SH-SY5Y (cell line): ENCODE results near the gene MAP4K3.
A peak's percentile ranks its signal among the peaks of the same experiment; 100 is the strongest.

Experiments used
- GATA2 ChIP-seq: IDR thresholded peaks from 2 replicates; pipeline ENCODE4 v1.6.1; 2011; ENCODE audit warnings: mild to moderate bottlenecking, low read depth, low read length
- GATA3 ChIP-seq: IDR thresholded peaks from 2 replicates; pipeline ENCODE4 v1.6.1; 2011; ENCODE audit warnings: low read depth, mild to moderate bottlenecking, low read length, moderate library complexity

MAP4K3 gene

DNA sequence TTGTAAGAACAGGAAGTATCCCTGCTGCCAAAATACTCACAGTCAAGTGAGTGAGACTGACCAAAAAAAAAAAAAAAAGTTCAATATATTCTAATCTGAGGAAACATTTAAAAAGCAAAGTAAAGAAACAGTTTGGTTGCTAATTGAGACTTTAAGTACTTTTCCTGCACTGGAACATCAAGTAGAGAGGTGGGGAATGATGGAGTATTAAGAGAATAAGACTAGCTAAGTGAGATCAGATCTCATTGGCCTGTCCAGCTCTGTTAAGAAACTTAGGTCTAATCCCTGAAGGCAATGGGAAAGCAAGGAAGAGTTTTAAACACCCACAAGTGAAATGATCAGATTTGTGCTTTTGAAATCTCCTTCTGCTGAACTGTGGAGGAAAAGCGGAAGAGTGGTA, 27.8 kb upstream of the MAP4K3 start:
- TF ChIP-seq GATA3 (no peak), GATA2 (no peak)

DNA sequence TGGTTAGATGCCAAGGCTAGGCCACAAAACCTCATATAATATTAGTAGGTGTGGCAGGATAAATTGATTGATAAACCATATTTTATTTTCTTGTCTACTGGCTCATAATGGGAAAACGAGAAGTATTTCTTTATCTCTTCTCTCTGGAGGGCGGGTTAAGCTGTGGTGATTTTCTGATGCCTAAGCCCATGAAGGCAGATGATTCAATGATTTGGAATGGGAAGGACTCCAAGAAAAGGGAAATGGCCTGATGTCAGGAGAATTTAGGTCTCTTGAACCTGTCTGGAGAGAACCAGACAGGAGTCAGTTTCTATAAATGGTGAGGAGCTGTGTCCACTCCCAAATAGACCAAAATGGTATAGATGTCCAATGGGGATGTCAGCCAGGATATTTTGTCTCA, 18.7 kb upstream of the MAP4K3 start:
- TF ChIP-seq GATA2 (no peak), GATA3 (no peak)

DNA sequence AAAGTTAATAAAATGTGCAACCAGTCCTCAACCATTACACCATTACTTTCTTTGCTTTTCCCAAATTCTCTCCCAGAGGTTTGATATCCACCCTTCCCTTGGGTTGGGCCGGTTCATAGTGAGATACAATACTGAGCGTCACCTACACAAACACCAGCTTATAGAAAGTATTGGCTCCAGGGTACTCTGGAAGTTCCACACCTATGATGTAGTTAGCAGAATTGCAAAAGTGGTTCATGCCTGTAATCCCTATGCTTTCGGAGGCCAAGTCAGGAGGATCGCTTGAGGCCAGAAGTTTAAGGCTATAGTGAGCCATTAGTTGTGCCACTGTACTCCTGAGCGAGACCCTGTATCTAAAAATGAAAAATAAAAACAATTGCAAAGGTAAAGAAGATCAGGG, 15.3 kb upstream of the MAP4K3 start:
- TF ChIP-seq GATA2 (no peak), GATA3 (no peak)

DNA sequence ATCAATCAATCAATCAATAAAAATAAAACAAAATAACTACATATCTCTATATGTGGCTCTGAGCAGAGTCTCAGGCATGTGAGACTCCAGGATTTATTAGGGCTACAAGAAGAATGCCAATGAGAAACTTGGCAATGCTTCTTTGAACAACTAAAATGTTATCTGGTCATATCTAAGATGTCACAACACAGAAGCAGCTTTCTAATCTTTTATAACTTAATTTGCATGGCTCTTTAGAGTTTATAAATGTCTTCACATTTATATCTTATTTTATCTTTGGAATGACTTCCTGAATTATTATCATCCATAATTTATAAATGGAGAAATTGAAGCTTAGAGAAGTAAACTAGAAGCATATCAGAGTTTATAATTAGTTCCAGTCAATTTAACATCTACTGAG, 14.9 kb upstream of the MAP4K3 start:
- TF ChIP-seq GATA2 = no peak
- TF ChIP-seq GATA3 = no peak

DNA sequence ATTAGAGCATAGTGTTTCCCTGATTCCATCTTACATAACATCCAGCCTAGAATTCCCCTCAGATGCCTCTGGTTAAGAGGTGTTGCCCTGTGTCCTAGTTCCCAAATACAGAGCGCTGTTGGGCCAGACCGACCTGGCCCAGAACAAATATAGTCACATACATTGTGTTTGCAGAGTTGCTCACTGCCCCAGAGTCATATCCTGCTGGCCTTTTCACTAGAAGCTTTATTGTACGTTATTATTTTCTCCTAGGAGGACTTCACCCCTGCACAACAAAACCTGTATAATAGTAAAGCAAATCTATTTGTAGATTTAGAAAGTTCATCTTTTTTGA, 11.1 kb upstream of the MAP4K3 start:
- TF ChIP-seq GATA2 = no peak
- no peak for TF ChIP-seq GATA3

DNA sequence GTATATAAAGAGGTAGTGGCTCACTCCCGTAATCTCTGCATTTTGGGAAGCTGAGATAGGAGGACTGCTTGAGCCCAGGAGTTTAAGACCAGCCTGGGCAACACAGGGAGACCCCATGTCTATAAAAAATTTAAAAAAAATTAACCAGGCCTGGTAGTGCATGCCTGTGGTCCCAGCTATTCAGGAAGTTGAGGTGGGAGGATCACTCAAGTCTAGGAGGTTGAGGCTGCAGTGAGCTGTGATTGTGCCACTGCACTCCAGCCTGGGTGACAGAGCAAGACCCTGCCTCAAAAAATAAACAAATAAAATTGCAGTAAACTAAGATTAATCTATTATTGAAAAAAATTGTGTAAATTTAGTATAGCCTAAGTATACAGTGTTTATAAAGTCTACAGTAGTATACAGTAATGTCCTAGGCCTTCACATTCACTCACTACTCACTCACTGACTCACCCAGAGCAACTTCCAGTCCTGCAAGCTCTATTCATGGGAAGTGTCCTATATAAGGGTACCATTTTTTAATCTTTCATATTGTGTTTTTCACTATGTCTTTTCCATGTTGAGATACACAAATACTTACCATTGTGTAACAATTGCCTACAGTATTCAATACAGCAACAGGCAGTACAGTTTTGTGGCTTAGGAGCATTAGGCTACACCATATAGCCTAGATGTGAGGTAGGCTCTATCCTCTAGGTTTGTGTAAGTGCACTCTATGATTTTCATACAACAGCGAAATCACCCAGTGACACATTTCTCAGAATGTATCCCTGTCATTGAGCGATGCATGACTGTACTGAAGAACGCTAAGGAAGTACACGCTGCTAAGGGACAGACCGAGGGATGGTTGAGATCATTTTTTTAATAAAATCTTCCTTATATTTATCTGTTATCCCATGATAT, 10.4 kb upstream of the MAP4K3 start:
- TF ChIP-seq GATA2 (no peak), GATA3 (no peak)

DNA sequence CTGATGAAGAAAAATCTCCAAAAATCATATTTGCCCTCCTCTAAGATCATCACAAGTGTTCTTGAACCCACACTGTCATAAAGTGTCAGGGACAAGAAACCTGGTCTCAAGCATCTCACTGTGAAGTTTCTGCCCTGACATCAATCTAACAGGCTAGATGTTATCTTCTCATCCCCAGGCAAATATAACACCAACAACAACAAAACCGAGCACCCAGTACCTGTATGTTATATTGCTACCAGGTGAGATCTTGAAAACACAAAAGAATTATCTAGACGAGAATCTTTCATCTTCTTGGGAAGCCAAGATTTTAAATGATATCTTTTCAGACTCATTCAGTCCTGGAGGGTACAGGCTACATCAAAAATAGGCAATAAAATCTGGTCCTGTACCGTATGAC, 8.8 kb upstream of the MAP4K3 start:
- TF ChIP-seq GATA2 = peak; percentile 13; the same call in 1 of the 2 replicates
- TF ChIP-seq GATA3 = no peak

DNA sequence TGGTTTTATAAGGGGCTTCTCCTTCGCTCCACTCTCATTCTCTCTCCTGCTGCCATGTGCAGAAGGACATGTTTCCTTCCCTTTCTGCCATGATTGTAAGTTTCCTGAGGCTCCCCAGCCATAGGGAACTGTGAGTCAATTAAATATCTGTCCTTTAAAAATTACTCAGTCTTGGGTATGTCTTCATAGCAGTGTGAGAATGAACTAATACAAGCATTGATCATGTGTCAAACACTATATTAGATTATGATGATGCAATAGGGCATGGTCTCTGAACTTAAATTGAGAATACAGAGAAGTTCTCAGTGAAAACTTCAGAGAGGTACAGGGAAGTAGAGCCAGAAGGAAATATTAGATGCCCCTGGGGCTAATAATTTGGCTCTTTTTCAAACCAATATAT, 5.9 kb upstream of the MAP4K3 start:
- no peak for TF ChIP-seq GATA2
- TF ChIP-seq GATA3 = no peak

DNA sequence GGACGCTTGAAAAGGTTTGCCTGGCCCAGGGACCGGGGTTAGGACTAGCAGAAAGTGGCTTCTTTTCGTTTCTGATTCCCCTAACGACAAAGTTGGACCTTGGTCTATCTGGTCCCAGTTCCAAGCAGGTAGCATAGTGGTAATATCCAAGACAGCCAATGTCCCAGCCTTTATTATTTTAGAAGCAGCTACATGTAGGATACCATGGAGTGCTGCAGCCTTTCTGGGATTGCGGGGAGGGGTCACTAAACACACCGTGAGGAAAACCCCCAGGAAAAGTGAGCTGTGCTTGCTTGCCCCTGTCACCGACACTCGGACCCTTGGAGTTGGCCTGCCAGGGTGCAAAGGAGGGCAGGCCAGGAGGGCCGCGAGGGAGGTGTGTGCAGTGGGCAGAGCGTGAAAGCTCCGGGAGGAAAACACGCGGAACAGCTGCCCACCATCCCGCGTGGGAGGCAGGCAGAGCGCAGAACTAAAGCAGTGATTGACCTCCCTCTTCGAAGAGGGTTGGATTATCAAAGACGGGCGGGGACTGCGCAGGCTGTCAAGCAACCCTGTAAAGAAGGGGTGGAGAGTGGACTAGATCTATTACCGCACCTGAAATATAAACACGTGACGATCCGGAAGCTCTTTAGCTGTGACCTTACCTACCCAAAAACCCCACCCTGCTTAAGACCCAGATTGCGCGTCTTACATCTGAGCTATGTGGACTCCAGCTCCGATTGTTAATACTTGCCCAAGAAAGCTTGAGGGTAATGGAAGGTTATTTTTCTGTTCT, 624 bp upstream of the MAP4K3 start:
- TF ChIP-seq GATA2 = no peak
- TF ChIP-seq GATA3 = no peak

DNA sequence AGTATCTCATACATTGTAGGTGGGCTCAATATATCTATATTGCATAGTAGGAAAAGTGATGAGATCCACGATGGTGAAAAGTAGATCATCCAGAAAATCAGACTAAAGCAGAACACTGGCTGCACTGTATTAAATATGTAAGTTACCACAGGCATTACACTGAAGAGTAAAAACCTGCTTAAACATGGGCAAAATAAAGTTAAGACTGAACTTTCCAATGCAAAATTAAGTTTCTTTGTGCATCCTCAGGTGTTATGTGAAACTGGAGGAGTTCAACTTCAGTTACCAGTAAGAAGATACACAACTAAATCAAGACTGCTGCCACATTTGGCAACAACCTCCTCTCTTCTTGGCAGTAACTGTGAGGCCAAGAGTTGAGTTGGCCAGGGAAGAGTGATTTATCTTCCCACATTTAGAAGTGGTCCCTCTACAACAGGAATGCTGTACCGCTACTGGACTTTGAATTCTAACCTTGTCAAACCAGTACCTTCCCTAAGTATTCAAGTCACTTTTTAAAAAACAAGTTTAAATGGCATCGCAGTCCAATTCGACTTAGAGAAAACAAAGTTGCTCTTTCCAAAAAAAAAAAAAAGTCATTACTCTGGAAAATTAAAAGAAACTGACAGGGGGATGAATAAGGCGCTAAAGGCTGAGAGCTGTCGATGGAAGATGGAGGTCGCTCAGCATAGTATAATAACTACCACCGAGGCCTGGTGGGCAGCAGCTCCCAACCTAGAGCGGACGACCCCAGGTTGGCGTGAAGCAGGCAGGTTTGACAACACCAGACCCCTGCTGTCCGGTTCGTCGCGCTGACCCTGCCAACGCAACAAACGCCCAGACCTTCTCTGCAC, 1.1 kb downstream of the MAP4K3 start:
- TF ChIP-seq GATA2 (no peak), GATA3 (no peak)

DNA sequence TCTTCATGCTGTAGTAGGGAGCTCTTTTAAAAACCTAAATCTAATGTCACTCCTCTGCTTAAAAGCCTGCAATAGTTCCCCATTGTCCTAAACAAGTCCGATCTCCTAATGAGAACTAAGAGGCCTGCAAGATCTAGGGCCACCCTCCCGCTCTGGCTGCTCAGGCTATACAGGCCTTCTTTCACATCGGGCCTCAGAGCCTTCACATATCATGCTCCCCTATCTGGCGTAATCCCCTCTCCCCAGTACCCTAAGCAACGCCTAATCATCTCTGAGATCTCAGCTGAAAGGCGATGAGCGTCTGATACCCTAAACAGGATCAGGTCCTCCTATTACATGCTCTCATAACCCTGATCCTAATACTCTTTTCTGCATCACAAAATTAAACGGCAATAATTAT, 1.9 kb downstream of the MAP4K3 start:
- TF ChIP-seq GATA2 = peak; percentile 82
- 0 out of 2 replicates have a peak, but pooled peaks have one; percentile 42 for TF ChIP-seq GATA3

DNA sequence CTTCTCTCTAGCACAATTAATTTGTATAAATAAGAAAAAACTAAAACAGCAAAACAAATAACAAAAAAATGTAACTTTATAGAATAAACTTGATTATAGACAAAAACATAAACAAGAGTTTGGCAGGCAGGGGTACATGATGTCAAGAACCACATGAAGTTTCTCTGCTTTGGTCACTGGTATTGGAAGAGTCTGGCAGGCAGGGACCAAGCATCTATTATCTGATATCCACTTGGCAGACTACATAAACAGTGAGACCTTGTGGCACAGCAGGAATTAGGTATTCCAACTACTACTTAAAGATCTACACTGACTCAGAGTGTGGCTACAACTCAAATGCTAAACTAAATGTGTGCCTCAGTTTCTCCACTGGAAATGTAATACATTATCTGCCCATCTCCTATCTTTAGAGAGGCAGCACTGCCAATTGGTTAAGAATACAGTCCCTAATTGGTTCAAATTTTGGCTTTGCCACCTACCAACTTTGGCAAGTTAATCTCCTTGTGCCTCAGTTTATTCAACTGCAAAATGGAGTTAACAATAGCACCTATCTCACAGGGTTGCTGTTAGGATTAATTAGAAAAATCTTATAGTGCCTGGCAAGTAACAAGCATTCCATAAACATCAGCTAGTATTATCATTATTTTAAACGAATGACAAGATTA, 2.7 kb downstream of the MAP4K3 start:
- TF ChIP-seq GATA3 = no peak
- TF ChIP-seq GATA2 = 0 out of 2 replicates have a peak, but pooled peaks have one; percentile 17

DNA sequence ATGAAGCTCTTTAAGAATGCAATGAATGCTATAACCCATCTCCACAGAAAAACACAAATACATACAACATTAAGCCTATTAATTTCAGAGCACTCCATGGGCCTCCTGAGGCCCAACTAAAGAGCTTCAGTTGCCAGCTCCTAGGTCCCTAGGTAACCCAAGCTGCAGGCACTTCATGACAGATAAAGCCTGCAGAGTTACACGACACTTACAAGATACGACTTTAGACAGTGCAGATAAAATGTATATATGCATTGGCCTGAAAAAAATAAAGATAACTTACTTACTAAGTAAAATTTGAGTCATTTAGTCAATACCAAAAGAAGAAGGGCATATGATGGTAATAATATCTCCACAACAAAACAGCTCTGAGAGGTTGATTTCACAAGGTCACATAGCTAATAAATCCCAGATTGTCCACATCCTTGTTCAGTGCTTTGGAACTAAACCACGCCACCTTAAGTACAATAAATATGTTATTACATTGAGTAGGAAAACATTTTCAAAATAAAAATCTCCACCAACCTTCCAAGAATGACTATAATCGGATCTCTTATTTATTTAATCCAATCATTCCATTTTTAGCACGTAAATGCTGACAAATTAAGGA, 3.4 kb downstream of the MAP4K3 start:
- TF ChIP-seq GATA3 = no peak
- no peak for TF ChIP-seq GATA2
